AG08395 (cell line): Measurements from ENCODE around the gene MAP9.
A peak's percentile ranks its signal among the peaks of the same experiment; 100 is the strongest.
"Not testable (repeated sequence)": the region's sequence is repeated elsewhere in the genome, so short reads cannot be mapped to it uniquely, and the experiment has no call there.

ENCODE experiments used
- DNase-seq: peaks from one replicate; pipeline ENCODE4 v3.0.0; 2012; ENCODE audit warnings: mixed read lengths, low spot score

MAP9 gene

DNA sequence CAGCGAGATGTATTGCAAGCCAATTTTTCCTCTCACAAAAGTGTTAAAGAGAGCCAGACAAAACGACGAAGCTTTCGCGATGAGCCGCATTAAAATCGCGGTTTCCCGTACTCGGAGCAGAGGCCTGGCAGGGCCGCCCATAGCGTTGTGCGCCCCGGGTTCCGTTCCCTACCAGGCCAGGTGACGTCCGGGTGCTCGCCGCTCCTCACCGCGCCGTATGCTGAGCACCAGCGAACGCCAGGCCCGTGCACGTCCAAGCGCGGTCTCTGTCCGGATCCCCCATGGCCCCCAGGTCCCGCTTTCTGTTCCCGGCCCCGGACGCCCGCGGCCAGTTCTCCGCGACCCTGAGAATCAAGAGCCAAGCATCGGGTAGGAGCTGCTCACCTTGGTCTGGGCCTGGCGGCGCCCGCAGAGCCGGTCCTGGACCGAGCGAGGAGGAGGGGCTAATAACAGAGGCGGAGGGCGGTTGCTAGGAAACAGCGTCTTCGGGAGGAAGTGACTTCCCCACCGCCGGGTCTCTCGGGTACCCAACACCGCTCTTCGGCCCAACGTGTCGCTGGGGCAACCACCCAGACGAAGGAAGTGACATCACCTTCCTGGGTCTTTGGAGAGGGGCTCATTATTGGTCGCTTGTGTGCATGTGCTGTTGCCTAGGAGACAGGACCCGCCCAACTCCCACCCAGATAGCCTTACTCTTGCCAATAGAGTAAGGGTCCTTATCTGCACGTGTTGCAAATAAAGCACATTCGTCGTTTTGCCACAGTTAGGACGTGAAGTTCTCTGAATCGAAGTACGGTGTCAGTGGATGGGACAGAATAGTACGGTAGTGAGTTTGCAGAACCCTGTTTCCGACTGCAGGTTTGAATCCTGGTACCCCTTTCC is at the start of gene MAP9:
Gene MAP9, minus strand, starts transcription at position 579 of the 882 bp plus-strand sequence. CDS start 1,115 bp downstream, outside the sequence.
- peak; percentile 85 for DNase-seq

- not testable (repeated sequence) for DNase-seq
Measured at GRCh38 chr4:155424778-155425177, 48.0 kb upstream of the MAP9 start.

DNA sequence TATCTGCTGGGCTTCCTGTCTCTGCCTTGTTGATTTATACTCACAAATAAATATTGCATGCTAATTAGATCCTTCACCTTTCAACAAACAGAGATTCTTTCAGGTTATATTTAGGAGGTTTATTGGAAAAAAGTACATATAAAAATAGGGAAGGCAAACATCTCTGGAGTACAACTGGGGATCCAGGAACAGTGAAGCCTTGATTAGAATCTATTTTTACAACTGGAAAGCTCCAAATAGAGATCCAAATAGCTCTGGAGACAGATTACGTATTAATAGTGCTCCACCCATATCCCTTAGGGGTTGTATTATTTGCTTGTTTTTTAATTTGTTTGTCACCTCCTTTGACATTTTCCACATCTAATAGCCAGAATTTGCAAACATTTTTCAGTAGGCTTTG is 46.9 kb upstream of the MAP9 start:
- DNase-seq: no peak

- DNase-seq: peak; percentile 45
Measured at GRCh38 chr4:155419266-155419665, 42.5 kb upstream of the MAP9 start.

DNA sequence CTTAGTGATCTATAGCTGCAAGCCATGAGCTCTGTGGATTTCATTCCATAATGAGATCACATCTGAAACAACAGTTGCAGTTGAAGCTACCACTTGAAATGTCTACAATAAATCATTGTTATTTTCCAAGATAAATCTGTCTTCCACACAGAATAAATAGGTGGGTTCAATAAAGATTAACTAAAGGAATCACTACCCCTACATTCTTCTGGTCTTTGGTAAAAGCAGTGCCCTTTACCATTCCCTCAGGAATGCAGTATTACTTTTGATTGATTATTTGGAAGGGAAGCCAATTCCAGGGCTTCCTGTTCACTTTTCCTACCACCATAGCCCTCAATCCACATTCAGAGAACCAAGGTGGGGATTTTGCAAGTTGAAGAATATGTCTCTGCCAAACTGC is 38.9 kb upstream of the MAP9 start:
- DNase-seq: no peak

DNA sequence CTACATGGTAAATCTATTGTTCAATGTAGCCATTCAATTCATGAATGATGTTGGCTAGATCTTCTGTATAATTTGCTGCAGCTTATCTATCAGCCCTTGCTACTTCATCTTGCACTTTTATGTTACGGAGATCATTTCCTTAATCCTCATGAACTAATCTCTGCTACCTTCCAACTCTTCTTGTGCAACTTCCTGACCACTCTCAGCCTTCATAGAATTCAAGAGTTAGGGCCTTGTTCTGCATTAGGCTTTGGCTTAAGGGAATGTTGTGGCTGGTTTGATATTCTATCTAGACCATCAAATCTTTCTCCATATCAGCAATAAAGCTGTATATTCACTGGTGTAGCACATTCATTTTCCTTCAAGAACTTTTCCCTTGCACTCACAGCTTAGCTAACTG is 36.7 kb upstream of the MAP9 start:
- no peak for DNase-seq

- DNase-seq: no peak
Measured at GRCh38 chr4:155411546-155411945, 34.8 kb upstream of the MAP9 start.

GRCh38 chr4:155408796-155409195 is 32.0 kb upstream of the MAP9 start:
- no peak for DNase-seq

DNA sequence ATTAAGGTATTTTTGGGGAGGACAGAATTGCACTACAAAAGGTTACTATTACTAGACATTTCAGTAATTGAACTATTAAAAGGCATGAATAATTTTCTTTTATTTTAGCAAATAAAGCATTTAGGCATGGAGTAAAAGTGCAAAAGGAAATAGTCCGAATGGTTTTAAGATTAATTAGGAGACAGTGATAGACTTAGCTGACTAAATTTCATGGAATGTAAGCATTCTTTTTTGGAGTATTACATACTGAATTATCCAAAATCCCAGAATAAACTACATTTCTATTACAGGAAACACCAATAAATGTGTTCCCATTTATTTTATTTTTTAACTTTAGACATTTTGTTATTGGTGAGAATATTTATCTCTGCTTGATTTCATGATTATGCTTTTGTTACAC is 30.7 kb upstream of the MAP9 start:
- no peak for DNase-seq

DNA sequence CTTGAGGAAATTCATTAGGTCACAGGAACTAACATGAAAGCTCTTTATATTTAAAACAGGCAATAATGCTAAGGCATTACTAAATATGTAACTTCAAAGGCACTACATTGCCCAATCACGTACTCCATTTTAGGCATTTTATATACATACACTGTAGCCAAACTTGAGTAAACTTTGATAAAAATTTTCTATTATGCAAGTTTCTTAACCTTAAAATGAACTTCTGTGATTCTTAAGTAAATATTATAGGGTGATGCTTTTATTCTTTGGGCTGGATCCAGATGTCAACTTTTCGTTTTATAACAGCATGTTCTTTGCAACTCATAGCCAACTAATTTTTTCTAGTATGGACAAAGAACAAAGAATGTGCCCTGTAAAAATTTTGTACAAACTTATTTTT is 28.3 kb upstream of the MAP9 start:
- no peak for DNase-seq

GRCh38 chr4:155403886-155404285 is 27.1 kb upstream of the MAP9 start:
- DNase-seq: peak; percentile 34

GRCh38 chr4:155402941-155403340 is 26.2 kb upstream of the MAP9 start:
- DNase-seq: no peak

DNA sequence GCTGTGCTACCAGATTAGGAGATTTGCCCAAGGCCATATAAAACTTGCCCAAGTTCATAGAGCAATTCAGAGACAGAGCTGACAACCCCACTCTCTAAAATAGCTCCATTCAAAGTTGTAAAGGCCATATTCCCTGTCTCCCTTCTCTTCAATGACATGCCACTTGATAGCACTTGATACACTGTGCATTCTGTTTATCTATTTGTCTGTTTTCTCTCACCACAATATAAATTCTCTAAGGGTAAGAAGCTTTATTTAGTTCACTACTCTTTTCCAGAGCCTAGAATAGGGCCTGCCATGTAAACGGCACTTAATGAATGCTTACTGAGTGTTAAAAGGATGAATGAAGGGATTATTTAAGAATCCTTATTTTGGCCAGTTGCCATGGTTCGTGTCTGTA is 24.1 kb upstream of the MAP9 start:
- DNase-seq: no peak

GRCh38 chr4:155399974-155400697 is 23.4 kb upstream of the MAP9 start:
- no peak for DNase-seq

GRCh38 chr4:155392481-155393184 is 15.9 kb upstream of the MAP9 start:
- DNase-seq: peak; percentile 72

GRCh38 chr4:155391932-155392331 is 15.2 kb upstream of the MAP9 start:
- no peak for DNase-seq

GRCh38 chr4:155388162-155388561 is 11.4 kb upstream of the MAP9 start:
- no peak for DNase-seq

- no peak for DNase-seq
Measured at GRCh38 chr4:155383541-155383940, 6.8 kb upstream of the MAP9 start.

- DNase-seq: no peak
Measured at GRCh38 chr4:155377276-155377675, 511 bp upstream of the MAP9 start.

DNA sequence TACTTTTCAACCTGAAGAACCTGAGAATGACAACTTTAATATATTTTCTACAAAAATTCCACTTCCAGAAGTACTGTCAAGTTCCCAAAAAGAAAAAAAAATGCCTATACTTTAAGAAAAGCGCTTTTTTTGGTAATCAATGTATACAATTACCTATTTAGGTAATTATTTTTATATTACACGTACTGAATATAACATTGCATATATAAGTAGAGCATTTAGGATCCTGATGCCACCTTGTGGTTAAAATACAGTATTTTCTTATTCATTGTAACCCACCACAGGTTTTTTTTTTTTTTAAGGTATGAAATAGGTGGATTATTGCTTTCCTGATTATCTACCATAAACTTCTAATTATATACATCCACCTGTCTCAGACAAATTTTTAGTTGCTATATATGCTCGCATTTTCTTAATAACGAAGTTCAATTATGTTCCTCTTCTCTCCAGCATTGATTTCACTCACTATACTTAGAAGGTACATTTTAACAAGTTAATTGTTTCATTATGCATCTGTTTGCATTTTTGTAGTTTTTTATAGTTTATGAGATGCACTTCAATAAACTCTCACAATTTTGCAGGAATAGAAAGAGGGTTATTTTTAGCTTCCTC is 5.2 kb downstream of the MAP9 start:
- DNase-seq: no peak

DNA sequence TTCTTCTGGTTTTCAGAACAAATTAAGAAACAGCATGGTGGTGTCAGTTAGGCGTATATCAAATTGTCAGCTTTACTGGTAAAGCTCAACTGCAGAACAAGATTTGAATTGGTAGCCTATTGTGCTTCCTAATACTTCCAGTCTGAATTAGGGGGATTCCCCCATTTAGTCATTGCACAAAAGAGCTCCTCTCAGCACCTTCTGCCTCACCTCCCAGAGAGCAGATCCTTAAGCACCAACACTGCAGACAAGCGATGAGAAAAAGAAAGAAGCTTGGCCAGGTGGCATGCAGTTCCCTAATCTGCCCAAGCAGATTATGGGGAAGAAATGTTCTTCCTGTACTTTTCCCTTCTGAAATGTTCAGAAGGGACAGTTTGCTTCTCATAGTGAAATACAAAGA is 9.2 kb downstream of the MAP9 start:
- no peak for DNase-seq

- peak; percentile 31 for DNase-seq
Measured at GRCh38 chr4:155353923-155354540, 22.7 kb downstream of the MAP9 start.
